ENCODE results near the gene C2CD4B. TPM values are rescaled to one million over a fixed set of nuclear protein-coding genes. Genes with fewer than 3 reads are reported as not detected.

Gene C2CD4B, protein sequence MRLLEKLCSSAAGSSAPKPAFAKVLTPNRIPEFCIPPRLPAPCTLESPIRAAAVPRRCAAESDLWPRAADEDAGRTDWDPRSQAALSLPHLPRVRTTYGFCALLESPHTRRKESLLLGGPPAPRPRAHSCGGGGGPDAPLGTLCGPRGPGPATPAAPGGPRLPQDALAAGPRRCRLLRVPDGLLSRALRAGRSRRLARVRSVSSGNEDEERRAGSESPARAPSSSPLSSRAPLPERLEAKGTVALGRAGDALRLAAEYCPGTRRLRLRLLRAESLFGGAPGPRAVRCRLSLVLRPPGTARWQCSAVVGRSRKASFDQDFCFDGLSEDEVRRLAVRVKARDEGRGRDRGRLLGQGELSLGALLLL
- polyA plus RNA-seq (2014; cell fraction: cytosol; rRNA removed): 0.38 TPM in 1 of 2 replicates, not detected in the other
- 0.88 TPM in 1 of 2 replicates, not detected in the other for polyA plus RNA-seq (2014; cell fraction: nucleus; rRNA removed)

- peak; percentile 32 for DNase-seq (ENCODE audit: low spot score)
Measured at GRCh38 chr15:62165104-62165792, at the start of gene C2CD4B. C2CD4B (minus strand) TSS chr15:62165285; CDS start chr15:62164984, 301 bp downstream.

DNA sequence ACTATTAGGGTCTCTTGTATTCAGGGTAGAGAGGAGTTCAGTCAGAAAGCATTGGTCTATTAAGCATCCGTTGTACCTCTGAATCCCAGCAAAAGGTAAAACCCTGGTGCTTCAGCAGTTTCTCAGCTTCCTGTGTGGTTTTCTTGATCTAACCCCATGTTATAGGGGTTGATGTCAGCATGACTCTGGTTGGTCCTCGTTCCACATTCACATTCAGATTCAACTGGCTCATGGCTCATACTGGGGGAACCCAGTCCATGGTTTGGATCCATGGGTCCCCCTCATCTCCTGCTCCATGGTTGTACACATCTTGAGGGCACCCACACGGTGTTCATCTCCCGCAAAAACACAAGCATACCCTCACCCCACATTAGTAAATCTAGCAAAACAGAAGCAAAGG, 47.7 kb upstream of the C2CD4B start:
- no peak for DNase-seq (ENCODE audit: low spot score)

DNA sequence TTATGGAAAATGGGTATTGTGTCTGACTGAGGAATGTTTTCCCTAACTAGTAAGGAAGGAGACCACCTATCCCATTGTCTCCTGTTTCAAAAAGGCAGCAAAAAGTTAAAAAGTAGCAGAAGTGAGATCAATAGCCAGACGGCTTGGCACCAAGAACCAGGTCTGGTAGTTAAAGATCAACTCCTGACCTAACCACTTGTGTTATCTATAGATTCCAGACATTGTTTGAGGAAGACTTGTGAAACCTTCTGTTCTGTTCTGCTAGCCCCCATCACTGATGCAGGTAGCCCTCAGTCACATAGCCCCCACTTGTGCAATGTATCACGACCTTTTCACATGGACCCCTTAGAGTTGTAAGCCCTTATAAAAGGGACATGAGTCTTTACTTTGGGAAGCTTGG, 46.3 kb upstream of the C2CD4B start:
- no peak for DNase-seq (ENCODE audit: low spot score)

- DNase-seq (ENCODE audit: low spot score): no peak
Measured at GRCh38 chr15:62209821-62210220, 44.7 kb upstream of the C2CD4B start.

DNA sequence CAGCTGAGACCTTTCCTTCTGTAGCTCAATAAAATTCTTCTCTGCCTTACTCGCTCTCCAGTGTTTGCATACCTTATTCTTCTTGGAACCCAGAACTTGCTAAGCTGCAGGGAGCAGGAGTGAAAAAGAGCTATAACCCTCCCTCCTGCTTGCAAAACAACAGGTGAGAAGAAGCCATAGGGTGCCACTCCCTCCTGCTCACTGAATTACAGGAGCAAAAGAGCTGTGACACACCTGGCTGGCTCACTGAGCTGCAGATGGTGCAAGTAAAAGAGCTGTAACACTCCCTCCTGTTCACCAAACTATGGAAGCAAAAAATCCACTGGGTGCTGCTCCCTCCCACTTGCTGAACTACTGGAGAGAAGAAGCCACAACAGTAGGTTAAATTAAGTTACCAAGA, 44.2 kb upstream of the C2CD4B start:
- no peak for DNase-seq (ENCODE audit: low spot score)

DNA sequence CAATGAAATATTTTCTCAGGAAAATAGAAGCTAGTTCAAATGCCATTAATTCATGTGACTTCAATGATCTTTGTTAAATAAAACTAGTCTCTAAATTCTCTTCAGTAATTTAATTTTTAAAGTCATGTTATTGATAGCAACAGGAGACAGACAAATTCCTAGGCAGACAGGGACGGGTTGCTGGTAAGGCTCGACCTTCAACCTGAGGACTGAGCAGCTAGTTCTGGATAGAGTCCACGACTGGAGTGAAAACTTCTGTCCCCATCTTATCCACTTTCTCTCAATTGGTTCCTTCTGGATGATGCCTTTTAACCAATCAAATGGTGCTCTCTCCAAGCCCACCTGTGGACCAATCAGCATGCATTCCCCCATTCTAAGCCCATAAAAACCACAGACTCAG, 43.8 kb upstream of the C2CD4B start:
- DNase-seq (ENCODE audit: low spot score): no peak

- DNase-seq (ENCODE audit: low spot score): no peak
Measured at GRCh38 chr15:62208367-62208766, 43.3 kb upstream of the C2CD4B start.

GRCh38 chr15:62190675-62191074, 25.6 kb upstream of the C2CD4B start:
- no peak for DNase-seq (ENCODE audit: low spot score)

GRCh38 chr15:62190274-62190673, 25.2 kb upstream of the C2CD4B start:
- DNase-seq (ENCODE audit: low spot score): no peak

- DNase-seq (ENCODE audit: low spot score): no peak
Measured at GRCh38 chr15:62188744-62189143, 23.7 kb upstream of the C2CD4B start.

DNA sequence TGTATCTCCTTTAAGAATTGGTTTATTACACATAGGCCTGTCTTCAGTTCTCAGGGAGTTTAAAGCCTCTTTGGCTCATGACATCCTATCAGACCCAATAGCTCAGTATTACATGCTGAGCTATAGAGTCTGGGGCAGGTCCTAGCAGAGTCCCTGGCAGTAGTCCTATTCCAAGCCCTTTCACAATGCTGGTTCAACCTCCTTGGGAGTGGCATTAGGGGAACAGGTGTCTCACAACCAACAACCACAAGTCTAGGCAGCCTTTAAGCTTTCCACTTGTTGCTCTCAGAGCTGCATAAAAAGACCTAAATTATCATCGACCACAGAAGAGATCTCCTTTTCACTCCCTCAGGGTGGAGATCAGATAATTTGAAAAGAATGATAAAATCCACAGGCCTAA, 22.8 kb upstream of the C2CD4B start:
- DNase-seq (ENCODE audit: low spot score): no peak

DNA sequence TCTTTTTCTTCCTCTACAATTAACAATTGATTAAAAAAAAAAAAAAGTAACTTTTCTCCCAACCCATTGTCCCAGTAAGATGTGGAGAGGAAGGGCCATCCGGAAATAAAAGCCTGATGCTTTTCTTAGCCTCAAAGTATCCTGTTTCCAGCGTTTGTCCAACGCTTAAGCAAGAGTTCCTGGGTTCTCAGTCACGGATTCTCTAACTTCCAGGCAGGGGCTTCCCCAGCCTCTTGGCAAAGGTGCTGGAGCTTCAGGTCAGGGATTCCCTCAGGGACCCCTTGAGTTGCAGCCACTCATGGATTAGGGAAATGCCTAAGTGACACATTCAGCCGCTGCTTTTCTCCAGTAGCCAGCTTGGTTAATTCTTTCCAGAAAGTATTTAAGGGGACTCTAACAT, 22.3 kb upstream of the C2CD4B start:
- DNase-seq (ENCODE audit: low spot score): no peak

GRCh38 chr15:62186578-62186977, 21.5 kb upstream of the C2CD4B start:
- DNase-seq (ENCODE audit: low spot score): no peak

- no peak for DNase-seq (ENCODE audit: low spot score)
Measured at GRCh38 chr15:62183130-62183529, 18.0 kb upstream of the C2CD4B start.

DNA sequence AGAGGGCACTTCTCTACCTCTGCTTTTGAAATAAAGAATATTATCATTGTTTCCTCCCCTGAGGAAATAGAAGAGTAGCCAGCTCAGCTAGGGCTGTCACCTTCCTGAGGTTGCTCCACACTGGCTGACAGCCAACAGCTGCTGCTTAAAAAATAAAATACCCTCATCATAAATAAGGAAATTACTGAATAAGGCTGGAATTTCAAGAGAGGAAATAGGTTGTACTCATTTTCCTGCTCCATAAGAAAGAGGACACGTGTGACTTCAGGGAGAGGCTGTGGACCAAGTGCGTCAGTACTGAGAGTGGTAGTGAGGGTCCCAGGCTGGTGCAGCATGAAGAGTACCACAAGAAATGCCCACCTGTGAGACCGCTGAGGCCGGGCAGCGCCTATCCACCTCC, 8.1 kb upstream of the C2CD4B start:
- DNase-seq (ENCODE audit: low spot score): no peak

GRCh38 chr15:62171882-62172281, 6.8 kb upstream of the C2CD4B start:
- DNase-seq (ENCODE audit: low spot score): no peak

DNA sequence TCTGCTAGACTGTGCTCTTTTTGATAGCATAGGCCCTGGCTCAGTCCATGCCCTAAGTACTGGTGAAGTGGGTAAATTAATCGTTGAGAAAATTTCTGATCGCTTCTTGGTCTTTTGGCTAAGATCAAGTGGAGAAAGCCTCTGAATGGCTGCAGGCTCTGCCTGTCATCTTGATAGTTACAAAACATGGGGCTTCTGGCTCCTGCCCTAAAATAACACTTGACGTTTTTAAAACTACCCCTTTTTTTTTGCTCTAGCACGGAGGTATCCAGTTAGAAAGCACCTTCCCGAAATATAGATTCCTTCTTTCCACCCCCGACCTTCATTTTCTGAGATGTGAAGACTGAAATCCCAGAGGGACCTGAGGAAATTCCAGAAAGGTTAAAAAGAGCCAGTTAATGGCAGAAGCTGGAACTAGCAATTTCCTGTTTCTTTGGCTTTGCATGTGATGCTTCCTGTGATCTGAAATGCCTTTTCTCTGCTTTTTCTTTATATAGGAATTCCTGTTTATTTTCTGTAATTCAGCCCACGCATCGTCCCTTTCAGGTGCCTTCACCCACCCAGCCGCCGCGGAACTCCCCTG, 799 bp upstream of the C2CD4B start:
- no peak for DNase-seq (ENCODE audit: low spot score)

- DNase-seq (ENCODE audit: low spot score): peak; percentile 11
Measured at GRCh38 chr15:62164396-62165103, 535 bp downstream of the C2CD4B start.

GRCh38 chr15:62164014-62164395, 1.1 kb downstream of the C2CD4B start:
- DNase-seq (ENCODE audit: low spot score): no peak

- no peak for DNase-seq (ENCODE audit: low spot score)
Measured at GRCh38 chr15:62163397-62164013, 1.6 kb downstream of the C2CD4B start.

DNA sequence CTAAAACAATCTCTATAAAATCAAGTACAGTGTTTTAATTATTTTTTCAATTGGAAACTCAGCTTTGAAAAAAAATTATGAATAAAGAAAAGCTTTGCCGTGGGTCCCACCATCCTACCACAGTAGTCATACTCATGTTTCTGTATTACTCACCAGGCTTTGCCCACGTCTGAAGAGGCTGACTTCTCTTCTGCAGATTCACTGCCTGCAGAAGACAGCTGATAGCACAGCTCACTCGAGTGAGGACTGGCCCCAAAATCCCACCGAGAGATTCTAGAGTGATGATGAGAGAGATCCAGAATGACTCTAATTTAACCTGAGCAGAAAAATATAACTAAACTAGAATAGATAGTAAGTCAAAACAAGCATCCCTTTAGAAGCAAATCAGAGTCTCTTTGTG, 11.9 kb downstream of the C2CD4B start:
- no peak for DNase-seq (ENCODE audit: low spot score)

DNA sequence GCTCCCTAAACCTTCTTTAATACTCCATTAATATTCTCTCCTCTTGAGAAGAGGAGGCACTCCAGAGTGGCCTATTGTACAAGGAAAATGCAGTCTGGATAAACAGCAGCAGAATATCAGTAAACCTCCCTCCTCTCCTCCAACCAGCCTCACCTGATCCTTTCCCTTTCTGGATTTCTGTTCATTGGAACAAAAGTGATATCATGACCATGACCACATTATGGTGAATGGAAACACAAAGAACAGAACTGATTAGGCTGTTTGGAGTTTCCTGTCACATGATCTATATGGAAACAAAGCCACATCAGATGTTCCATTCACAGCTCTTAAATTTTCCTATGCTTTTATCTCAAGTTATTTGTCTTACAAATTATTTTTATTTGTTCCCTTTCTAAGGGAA, 14.6 kb downstream of the C2CD4B start:
- DNase-seq (ENCODE audit: low spot score): no peak

Data from SK-N-DZ (cell line).